Measurements from ENCODE around the gene TUBB4B.

- TF ChIP-seq, protein P1, sequence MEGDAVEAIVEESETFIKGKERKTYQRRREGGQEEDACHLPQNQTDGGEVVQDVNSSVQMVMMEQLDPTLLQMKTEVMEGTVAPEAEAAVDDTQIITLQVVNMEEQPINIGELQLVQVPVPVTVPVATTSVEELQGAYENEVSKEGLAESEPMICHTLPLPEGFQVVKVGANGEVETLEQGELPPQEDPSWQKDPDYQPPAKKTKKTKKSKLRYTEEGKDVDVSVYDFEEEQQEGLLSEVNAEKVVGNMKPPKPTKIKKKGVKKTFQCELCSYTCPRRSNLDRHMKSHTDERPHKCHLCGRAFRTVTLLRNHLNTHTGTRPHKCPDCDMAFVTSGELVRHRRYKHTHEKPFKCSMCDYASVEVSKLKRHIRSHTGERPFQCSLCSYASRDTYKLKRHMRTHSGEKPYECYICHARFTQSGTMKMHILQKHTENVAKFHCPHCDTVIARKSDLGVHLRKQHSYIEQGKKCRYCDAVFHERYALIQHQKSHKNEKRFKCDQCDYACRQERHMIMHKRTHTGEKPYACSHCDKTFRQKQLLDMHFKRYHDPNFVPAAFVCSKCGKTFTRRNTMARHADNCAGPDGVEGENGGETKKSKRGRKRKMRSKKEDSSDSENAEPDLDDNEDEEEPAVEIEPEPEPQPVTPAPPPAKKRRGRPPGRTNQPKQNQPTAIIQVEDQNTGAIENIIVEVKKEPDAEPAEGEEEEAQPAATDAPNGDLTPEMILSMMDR (IDR thresholded peaks at IDR 0.05; ENCODE audit: borderline replicate concordance, extremely low read depth, low read length, poor library complexity, severe bottlenecking) = no peak
- TF ChIP-seq EZH2 (IDR thresholded peaks at IDR 0.05; ENCODE audit: borderline replicate concordance, low read depth, low read length, severe bottlenecking) = no peak
Observed at GRCh38 chr9:137200311-137201204, 40.5 kb upstream of the TUBB4B start, which contains the start of gene TPRN.

Measured in DND-41 (cell line).